HG02938 (cell line): ENCODE data around the gene DDX3X.
"Not testable (repeated sequence)": the region's sequence is repeated elsewhere in the genome, so short reads cannot be mapped to it uniquely, and the experiment has no call there.

Experiments
- ATAC-seq: cut with Tn5 transposase; IDR thresholded peaks from one replicate; pipeline ENCODE4 v1.9.1; 2021; ENCODE audit warnings: mild to moderate bottlenecking, moderate library complexity; ENCODE audit not compliant: unreplicated experiment

DDX3X gene

DNA sequence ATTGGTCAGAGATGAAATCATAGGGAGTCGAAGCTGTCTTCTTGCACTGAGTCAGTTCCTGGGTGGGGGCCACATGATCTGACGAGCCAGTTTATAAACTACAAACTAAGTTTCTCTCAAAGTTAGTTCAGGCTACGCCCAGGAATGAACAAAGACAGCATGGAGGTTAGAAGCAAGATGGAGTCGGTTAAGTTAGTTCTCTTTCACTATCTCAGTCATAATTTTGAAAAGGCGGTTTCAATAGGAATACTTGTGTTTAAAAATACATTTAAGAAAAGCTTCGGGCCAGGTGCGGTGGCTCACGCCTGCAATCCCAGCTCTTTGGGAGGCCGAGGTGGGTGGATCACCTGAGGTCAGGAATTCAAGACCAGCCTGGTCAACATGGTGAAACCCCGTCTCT lies 77.3 kb downstream of the DDX3X start:
- ATAC-seq, result not testable (repeated sequence)

DNA sequence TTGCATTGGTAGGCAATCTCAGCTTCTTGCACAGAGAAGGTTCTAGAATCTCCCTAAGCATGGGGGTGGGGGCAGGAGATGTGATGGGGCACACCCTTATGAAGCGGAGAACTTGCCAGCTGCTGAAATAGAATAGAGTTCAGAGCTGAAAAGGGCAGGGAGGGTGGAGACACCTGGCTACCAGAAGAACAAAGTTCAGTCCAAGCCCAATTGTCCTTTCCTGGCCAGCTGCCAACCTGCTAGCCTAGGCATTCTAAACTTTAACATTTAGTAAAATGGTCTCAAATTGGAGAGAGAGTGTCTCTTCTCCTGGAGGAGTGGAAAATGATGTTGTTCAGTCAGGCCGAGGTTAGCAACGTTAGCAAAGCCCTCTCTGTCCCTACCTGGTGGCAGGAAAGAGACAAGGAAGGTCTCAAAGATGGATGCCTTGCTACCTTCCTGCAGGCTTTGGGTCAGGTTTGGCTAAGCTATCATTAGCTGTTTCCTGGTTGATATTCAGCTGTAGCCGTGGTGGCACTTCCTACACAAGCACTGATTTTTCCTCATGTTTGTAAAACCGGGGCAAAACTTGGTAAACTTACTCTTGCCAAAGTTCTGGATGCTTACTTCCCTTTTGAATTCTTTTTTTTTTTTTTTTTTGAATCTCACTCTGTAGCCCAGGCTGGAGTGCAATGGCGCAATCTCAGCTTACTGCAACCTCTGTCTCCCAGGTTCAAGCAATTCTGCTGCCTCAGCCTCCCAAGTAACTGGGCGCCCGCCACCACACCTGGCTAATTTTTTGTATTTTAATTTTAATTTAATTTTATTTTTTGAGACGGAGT lies 78.5 kb downstream of the DDX3X start:
- no peak for ATAC-seq
